Measurements from ENCODE around the gene CHPF. TPM values are rescaled to one million over a fixed set of nuclear protein-coding genes. Genes with fewer than 3 reads are reported as not detected.

CHPF gene
- total RNA-seq = 10.2 TPM

DNA sequence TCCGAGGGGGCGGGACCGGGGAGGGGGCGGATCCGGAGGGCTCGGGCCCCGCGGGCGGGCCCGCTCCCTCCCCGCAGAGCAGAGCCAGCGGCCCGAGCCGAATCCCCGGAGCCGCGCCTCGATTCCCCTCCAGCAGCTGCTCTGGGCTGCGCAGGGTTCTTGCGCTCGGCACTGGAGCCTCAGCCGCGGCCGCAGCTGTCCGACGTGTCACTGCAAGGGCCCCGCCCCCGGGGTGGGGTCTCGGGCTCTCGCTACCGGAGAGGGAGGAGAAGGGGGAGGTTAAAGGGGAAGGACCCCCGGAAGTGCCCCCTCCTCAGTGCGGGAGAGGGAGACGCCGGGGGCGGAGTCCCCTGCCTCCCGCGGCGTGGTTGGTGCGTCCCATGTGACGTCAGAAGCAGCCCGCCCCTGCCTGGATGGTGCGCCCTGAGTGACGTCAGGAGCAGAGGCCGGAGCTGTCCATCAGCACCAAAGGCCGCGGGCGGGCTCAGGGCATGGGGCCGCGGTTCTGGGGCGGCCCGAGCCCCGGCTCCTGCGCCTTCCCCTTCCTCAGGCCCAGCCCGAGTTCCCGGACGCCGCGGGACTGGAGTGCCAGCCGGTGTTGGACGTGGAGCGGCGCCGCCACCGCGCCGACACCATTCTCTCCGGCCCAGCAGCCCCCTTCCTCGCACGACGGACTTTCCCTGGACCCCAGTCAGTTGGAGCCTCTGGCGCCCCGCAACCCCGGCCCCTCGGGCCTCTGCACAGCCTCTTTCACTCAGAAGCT is at the start of gene CHPF, which contains the start of gene TMEM198:
Gene CHPF, minus strand, starts transcription at position 214 of the 763 bp plus-strand sequence. CDS start 271 bp downstream, outside the sequence.
Gene TMEM198, plus strand, starts transcription at position 433 of the 763 bp plus-strand sequence. CDS start 700 bp downstream, outside the sequence.
- DNase-seq (ENCODE audit: low read depth in 2 of 3, low spot score in 2 of 3) = peak; percentile 86 to 98 (median 97)

- no peak for DNase-seq (ENCODE audit: low read depth in 2 of 3, low spot score in 2 of 3)
Observed at GRCh38 chr2:219593154-219593553, 49.5 kb upstream of the CHPF start.

- no peak for DNase-seq (ENCODE audit: low read depth in 2 of 3, low spot score in 2 of 3)
Observed at GRCh38 chr2:219592736-219593135, 49.1 kb upstream of the CHPF start.

DNA sequence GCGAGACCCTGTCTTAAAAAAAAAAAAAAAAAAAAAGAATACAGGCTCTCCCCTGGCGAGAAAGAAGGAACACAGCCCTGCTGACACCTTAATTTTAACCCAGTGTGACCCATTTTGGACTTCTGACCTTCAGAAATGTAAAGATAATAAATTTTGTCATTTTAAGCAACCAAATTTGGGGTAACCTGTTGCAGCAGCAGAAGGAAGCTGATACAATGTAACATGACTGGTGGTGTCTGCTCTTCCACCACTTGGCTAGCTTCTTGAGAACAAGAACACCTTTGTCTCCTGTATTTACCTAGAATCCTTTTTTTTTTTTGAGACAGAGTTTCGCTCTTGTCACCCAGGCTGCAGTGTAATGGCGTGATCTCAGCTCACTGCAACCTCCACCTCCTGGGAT is 47.5 kb upstream of the CHPF start:
- no peak for DNase-seq (ENCODE audit: low read depth in 2 of 3, low spot score in 2 of 3)

DNA sequence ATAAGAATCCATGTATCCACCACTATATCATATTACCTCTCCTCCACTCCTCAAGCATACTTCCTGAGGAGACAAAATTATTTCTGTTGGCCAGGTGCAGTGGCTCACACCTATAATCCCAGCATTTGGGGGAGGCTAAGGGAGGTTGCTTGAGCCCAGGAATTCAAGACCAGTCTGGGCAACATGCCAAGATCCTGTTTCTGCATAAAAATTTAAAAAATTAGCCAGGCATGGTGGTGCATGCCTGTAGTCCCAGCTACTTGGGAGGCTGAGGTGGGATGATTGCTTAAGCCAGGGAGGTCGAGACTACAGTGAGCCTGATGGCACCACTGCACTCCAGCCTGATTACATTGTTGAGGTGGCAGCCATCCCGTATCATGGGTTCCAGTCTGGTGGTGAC is 37.7 kb upstream of the CHPF start:
- no peak for DNase-seq (ENCODE audit: low read depth in 2 of 3, low spot score in 2 of 3)

DNA sequence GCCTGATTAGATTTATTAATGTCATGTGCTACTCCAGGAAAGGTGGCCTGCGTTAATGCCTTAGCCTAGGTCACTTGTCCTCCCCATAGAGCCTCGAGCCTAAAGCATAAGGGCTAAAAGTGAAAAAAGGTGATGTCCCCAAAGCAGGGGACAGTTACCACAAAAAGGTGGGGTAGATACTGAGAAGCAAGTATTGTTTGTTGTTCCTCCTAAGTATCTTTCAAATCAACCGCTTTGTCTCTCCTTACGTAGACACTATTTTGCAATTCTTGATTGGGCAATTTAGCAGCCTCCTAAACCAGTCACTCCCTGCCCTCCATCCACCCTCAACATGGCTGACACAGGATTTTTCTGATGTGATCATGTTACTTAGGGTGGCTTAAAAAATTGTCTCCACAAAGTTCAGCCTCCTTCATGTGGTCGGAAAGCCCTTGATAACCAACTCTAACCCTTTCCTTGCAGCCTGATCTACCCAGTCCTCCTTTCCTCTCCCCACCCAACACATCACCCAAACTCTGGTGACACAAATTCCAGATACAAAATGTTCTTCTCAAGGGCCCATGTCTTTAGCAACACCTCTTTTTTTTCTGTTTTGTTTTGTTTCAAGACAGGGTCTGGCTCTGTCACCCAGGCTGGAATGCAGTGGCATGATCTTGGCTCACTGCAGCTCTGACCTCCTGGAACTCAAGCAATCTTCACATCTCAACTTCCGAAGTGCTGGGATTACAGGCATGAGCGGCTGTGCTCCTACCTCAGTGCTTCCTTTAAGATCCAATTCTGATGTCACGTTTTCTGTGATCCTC is 35.4 kb upstream of the CHPF start:
- no peak for DNase-seq (ENCODE audit: low read depth in 2 of 3, low spot score in 2 of 3)

GRCh38 chr2:219576505-219577388 is 33.1 kb upstream of the CHPF start:
- no peak for DNase-seq (ENCODE audit: low read depth in 2 of 3, low spot score in 2 of 3)

GRCh38 chr2:219575566-219576504 is 32.2 kb upstream of the CHPF start:
- DNase-seq (ENCODE audit: low read depth in 2 of 3, low spot score in 2 of 3) = no peak

- no peak for DNase-seq (ENCODE audit: low read depth in 2 of 3, low spot score in 2 of 3)
Observed at GRCh38 chr2:219574484-219575311, 31.1 kb upstream of the CHPF start.

- DNase-seq (ENCODE audit: low read depth in 2 of 3, low spot score in 2 of 3) = no peak
Observed at GRCh38 chr2:219573166-219573565, 29.6 kb upstream of the CHPF start.

DNA sequence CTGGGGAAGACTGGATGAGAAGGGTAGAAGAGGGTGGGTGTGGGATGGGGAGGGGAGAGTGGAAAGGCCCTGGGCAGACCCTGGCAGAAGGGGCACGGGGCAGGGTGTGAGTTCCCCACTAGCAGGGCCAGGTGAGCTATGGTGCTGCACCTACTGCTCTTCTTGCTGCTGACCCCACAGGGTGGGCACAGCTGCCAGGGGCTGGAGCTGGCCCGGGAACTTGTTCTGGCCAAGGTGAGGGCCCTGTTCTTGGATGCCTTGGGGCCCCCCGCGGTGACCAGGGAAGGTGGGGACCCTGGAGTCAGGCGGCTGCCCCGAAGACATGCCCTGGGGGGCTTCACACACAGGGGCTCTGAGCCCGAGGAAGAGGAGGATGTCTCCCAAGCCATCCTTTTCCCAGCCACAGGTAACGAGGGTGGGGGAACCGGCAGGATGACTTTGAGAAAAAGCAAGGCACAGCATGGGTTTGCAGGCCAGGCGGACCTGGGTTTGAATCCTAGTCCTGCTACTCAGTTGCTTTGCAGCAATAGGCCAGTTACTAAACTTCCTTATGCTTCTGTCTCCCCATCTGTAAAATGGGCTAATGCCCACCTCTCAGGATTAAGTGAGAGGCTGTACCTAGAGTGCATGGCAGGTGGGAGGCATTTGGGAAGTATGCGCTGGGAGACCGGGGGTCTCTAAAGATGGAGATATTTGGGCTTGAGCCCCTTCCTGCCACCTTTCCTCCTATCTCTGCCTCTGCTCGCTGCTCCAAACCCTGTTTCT is 28.8 kb upstream of the CHPF start, which contains the start of gene INHA:
Gene INHA, plus strand, starts transcription at position 74 of the 765 bp plus-strand sequence. Its CDS starts 65 bp downstream, at position 139.
- no peak for DNase-seq (ENCODE audit: low read depth in 2 of 3, low spot score in 2 of 3)

DNA sequence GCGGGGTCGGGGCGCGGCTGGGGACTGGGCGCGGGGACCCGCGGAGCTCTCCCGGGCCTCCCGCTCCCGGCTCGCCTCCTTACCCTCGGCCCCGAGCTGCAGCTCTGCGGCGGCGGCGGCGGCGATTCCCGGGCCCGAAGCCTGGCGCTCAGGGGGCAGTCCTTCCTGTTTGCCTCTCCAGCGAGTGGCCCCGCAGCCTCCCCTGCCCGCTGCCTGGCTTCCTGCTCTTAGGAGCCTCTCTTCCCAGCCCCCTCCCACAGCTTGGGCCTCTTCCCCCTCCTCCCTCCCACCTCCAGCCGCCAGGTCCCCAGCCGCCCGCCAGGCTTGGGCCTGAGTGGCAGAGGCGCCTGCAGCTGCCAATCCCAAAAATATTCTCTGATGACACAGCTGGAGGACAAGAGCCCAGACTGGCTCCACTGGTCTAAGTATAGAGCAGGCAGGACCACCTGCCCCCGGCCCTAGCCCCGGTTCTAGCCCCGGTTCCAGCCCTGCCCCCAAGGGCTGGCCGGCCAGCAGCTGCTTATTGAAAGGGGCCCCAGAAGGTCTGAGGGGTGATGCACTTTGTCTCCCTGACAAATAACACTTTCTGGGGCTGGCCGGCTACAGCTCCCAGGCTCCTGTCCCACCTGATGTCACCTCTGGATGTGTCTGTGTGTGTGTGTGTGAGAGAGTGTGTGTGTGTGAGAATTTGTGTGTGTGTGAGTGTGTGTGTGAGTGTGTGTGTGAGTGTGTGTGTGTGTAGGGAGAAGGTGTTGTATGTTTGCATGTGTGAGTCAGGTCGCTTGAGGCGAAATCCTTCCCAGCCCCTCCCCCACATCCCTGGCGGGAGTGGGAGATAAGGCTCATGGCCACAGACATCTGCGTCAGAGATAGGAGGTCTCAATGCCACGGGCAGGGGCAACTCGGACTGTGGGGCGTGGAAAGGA is 28.0 kb upstream of the CHPF start, which contains the start of gene OBSL1:
Gene OBSL1, minus strand, starts transcription at position 229 of the 926 bp plus-strand sequence. CDS start 307 bp downstream, outside the sequence.
- peak in 1 of 3 donors; percentile 35 for DNase-seq (ENCODE audit: low read depth in 2 of 3, low spot score in 2 of 3)

GRCh38 chr2:219570924-219571310 is 27.3 kb upstream of the CHPF start:
- peak in 1 of 3 donors; percentile 14 for DNase-seq (ENCODE audit: low read depth in 2 of 3, low spot score in 2 of 3)

DNA sequence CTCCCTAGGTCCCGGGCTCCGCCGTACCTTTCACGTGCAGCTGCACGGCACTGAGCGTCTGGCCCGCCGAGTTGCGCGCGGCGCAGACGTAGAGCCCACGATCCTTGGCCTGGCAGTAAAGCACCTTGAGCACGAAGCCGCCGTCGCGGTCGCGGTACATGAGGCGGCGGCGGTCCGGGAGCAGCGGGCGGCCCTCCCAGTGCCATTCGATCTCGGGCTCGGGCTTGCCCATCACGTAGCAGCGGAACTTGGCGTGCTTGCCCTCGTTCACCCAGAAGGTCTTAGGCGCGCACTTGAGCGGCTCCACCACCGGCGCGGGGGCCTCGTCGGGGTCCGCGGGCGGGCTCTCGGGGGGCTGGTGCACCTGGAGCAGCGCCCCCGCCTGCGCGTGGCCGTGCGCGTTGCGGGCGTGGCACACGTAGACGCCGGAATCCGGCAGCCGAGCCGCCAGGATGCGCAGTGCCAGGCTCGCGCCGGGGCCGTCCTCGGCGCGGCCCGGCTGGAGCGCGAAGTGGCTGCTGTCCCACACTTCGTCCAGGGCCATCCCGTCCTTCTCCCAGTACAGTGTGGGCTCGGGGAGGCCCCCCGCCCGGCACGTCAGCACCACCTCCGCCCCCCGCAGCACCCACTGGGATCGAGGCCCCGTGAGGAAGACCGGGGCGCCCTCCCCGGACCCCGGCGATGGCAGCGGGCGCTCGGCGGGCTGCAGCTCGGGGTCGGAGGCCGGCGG is 26.8 kb upstream of the CHPF start:
- DNase-seq (ENCODE audit: low read depth in 2 of 3, low spot score in 2 of 3) = no peak

DNA sequence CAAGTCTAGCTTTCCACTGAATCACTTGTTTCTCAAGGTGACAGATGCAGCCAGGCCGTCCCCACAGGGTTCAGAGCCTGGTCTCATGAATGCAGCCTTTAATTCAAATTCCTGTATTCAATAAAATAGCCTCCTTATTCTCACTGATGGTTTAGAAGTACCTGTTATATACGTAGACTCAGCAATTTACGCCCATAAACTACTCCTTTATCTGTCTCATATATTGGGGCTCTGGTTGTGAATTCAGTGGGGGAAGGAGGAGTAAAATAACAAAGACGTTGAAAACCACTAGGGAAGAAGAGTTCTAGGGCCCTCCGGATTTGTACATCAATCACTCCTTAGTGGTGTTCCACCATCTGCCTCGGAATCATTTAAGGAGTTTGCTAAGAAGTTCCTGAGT is 26.0 kb upstream of the CHPF start:
- DNase-seq (ENCODE audit: low read depth in 2 of 3, low spot score in 2 of 3) = no peak

GRCh38 chr2:219569041-219569440 is 25.4 kb upstream of the CHPF start:
- no peak for DNase-seq (ENCODE audit: low read depth in 2 of 3, low spot score in 2 of 3)

All from hematopoietic multipotent progenitor cell (in vitro differentiated cells).